ENCODE data around the gene KLHL33. TPM values are rescaled to one million over a fixed set of nuclear protein-coding genes. Genes with fewer than 3 reads are reported as not detected.

KLHL33 gene, protein sequence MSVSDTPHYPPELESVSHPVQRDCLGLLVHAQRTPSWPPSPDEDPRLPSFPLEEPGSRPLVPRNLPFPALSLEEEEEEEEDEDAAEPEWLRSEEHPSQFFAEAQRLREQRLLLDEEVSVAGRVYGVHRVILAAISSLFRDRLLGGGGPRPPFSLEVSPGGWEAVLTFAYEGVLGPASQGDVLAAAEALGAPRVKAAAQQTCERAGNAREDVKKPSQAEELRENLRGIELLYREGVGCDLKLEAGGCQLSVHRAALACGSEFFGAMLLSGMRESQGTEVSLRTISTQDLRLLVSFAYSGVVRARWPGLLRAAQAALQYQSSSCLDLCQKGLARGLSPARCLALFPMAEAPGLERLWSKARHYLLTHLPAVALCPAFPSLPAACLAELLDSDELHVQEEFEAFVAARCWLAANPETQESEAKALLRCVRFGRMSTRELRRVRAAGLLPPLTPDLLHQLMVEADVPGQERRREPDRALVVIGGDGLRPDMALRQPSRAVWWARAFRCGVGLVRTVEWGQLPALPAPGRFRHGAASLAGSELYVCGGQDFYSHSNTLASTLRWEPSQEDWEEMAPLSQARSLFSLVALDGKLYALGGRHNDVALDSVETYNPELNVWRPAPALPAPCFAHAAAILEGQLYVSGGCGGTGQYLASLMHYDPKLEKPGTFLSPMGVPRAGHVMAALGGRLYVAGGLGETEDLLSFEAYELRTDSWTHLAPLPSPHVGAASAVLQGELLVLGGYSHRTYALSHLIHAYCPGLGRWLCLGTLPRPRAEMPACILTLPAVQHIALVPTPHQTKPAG
- 0.02 TPM for total RNA-seq (2013)
- polyA plus RNA-seq (under 1 TPM in 1 of 3 donors, not detected in 2; 0.04 TPM), polyA minus RNA-seq (not detected in 2 replicates), total RNA-seq (0 to 2.3 (median 0.25) reads per million in 11 experiments)

DNA sequence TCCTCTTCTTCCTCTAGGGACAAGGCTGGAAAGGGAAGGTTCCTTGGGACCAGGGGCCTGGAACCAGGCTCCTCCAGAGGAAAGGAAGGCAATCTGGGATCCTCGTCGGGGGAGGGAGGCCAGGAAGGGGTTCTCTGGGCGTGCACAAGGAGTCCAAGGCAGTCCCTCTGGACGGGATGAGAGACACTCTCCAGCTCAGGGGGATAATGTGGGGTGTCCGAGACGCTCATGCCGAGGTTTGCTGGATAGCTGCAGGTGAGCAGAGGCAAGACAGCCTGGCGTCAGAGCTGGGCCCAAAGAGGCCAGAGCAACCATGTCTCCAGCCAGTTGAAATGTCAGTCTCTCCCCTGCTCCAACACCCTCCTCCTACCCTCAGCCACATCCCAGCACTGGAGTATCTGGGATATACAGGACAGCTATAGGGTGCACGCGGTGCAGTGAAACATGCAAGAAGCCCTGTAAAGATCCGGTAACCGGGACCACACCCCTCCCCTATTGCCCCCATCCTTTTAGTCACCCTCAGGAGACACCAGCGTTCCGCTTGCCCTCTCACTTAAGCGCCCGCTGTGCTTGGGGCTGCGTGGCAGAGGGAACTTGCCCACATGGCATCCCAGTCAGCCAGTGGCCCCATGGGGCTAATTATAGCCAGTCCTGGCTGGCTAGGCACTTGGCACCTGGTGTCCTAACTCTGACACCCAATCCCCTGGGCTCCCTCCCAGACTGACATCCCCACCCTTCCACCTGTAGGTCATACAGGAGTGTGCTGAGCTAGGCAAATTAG lies at the start of gene KLHL33:
Gene KLHL33 (minus strand): TSS at position 585 of the 781 bp plus-strand sequence. CDS start 355 bp downstream, at position 230.
- H3K79me2 ChIP-seq (ENCODE audit: insufficient read depth, low read length): no peaks in the 10 kb centered on the region
- TF ChIP-seq, protein P1, sequence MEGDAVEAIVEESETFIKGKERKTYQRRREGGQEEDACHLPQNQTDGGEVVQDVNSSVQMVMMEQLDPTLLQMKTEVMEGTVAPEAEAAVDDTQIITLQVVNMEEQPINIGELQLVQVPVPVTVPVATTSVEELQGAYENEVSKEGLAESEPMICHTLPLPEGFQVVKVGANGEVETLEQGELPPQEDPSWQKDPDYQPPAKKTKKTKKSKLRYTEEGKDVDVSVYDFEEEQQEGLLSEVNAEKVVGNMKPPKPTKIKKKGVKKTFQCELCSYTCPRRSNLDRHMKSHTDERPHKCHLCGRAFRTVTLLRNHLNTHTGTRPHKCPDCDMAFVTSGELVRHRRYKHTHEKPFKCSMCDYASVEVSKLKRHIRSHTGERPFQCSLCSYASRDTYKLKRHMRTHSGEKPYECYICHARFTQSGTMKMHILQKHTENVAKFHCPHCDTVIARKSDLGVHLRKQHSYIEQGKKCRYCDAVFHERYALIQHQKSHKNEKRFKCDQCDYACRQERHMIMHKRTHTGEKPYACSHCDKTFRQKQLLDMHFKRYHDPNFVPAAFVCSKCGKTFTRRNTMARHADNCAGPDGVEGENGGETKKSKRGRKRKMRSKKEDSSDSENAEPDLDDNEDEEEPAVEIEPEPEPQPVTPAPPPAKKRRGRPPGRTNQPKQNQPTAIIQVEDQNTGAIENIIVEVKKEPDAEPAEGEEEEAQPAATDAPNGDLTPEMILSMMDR (IDR thresholded peaks at IDR 0.05): no peak
- no peaks in the 10 kb centered on the region for H3K27me3 ChIP-seq (ENCODE audit: control insufficient read depth in 2 of 2, insufficient read depth in 2 of 2, low read length in 2 of 2)
- H3K4me1 ChIP-seq (ENCODE audit: control insufficient read depth in 1 of 2, insufficient read depth in 2 of 2, low read length in 2 of 2): peaks cover 25 to 31% of the 10 kb centered on the region in 2 donors
- H3K4me2 ChIP-seq (replicated peaks; ENCODE audit: extremely low read depth, low read length, poor library complexity, severe bottlenecking): no peak within 1 kb of the TSS
- H3K9ac ChIP-seq (ENCODE audit: insufficient read depth, low read length, poor library complexity, severe bottlenecking): no peak within 1 kb of the TSS
- Mint-ChIP-seq H3K36me3 (peaks cover 0 to 2% of the 10 kb centered on the region in 2 donors), H3K27ac (peak within 1 kb of the TSS in 1 of 7 donors; percentile 75), H3K27me3 (ENCODE audit: low read depth in 3 of 3) (peaks cover 0 to 5% (median 0%) of the 10 kb centered on the region in 3 donors), H3K4me3 (no peak within 1 kb of the TSS), H3K9me3 (peaks cover 0 to 8% (median 3%) of the 10 kb centered on the region in 7 donors), H3K4me1 (peaks cover 39% of the 10 kb centered on the region)
- intact Hi-C loops (cut with micrococcal nuclease): no loop called here
- H2AFZ ChIP-seq (ENCODE audit: insufficient read depth, low read depth, low read length, poor library complexity, severe bottlenecking): no peak within 1 kb of the TSS
- H3K9me3 ChIP-seq (replicated peaks in 1 of 2; ENCODE audit: control insufficient read depth in 1 of 2, insufficient read depth in 1 of 2, low read length in 2 of 2): no peaks in the 10 kb centered on the region
- WGBS (ENCODE audit: insufficient coverage): 98% methylated on average over 17 of the region's 17 CpGs
- H3K27ac ChIP-seq (ENCODE audit: low read depth in 1 of 2, low read length in 2 of 2): no peak within 1 kb of the TSS
- no peak within 1 kb of the TSS for H3K4me3 ChIP-seq (replicated peaks in 1 of 3; ENCODE audit: low read depth in 2 of 3, low read length in 3 of 3)
- no peak for DNase-seq
- H3K36me3 ChIP-seq (replicated peaks in 1 of 2; ENCODE audit: control insufficient read depth in 1 of 2, insufficient read depth in 2 of 2, low read length in 2 of 2): no peaks in the 10 kb centered on the region
- no peaks in the 10 kb centered on the region for H4K20me1 ChIP-seq (ENCODE audit: insufficient read depth, low read length)

- DNase-seq: no peak
- H3K27me3 ChIP-seq (ENCODE audit: control insufficient read depth in 2 of 2, insufficient read depth in 2 of 2, low read length in 2 of 2): no peaks in the 10 kb centered on the region
- H3K79me2 ChIP-seq (ENCODE audit: insufficient read depth, low read length): no peaks in the 10 kb centered on the region
- no peaks in the 10 kb centered on the region for H4K20me1 ChIP-seq (ENCODE audit: insufficient read depth, low read length)
- H3K4me2 ChIP-seq (replicated peaks; ENCODE audit: extremely low read depth, low read length, poor library complexity, severe bottlenecking): no peak overlapping the region
- no peak overlapping the region for H3K9ac ChIP-seq (ENCODE audit: insufficient read depth, low read length, poor library complexity, severe bottlenecking)
- Mint-ChIP-seq H3K4me1 (peaks cover 20% of the 10 kb centered on the region), H3K4me3 (no peak overlapping the region), H3K36me3 (peaks cover 19 to 29% of the 10 kb centered on the region in 2 donors), H3K27ac (no peak overlapping the region), H3K9me3 (no peaks in the 10 kb centered on the region), H3K27me3 (ENCODE audit: low read depth in 3 of 3) (peaks cover 0 to 2% (median 0%) of the 10 kb centered on the region in 3 donors)
- no peaks in the 10 kb centered on the region for H3K9me3 ChIP-seq (replicated peaks in 1 of 2; ENCODE audit: control insufficient read depth in 1 of 2, insufficient read depth in 1 of 2, low read length in 2 of 2)
- 100% methylated on average over 1 of the region's 5 CpGs for WGBS (ENCODE audit: insufficient coverage)
- H3K36me3 ChIP-seq (replicated peaks in 1 of 2; ENCODE audit: control insufficient read depth in 1 of 2, insufficient read depth in 2 of 2, low read length in 2 of 2): peaks cover 6 to 21% of the 10 kb centered on the region in 2 donors
- H3K4me1 ChIP-seq (ENCODE audit: control insufficient read depth in 1 of 2, insufficient read depth in 2 of 2, low read length in 2 of 2): peaks cover 16 to 18% of the 10 kb centered on the region in 2 donors
- intact Hi-C loops (cut with micrococcal nuclease): no loop called here
- H3K4me3 ChIP-seq (replicated peaks in 1 of 3; ENCODE audit: low read depth in 2 of 3, low read length in 3 of 3): no peak overlapping the region
- no peak overlapping the region for H2AFZ ChIP-seq (ENCODE audit: insufficient read depth, low read depth, low read length, poor library complexity, severe bottlenecking)
- TF ChIP-seq, protein P1 (IDR thresholded peaks at IDR 0.05): no peak
- no peak overlapping the region for H3K27ac ChIP-seq (ENCODE audit: low read depth in 1 of 2, low read length in 2 of 2)
These were observed 46.4 kb upstream of the KLHL33 start for GRCh38 chr14:20482382-20482781.
